IMR-90 (cell line): ENCODE measurements around the gene MAML2.

Source experiments
- CHD1 ChIP-seq: IDR thresholded peaks from 2 replicates; pipeline ENCODE4 v1.6.1; 2012; ENCODE audit warnings: low read depth, low read length, improper control_type of control experiment
- MAZ ChIP-seq: IDR thresholded peaks from 2 replicates; pipeline ENCODE4 v1.6.1; 2012; ENCODE audit warnings: low read depth, mild to moderate bottlenecking, low read length, improper control_type of control experiment, moderate library complexity, borderline replicate concordance
- MXI1 ChIP-seq: IDR thresholded peaks from 2 replicates; pipeline ENCODE4 v1.6.1; 2012; ENCODE audit warnings: low read depth, mild to moderate bottlenecking, low read length, moderate library complexity, borderline replicate concordance
- RCOR1 ChIP-seq: IDR thresholded peaks from 2 replicates; pipeline ENCODE4 v1.6.1; 2012; ENCODE audit warnings: mild to moderate bottlenecking, low read length, improper control_type of control experiment; ENCODE audit not compliant: insufficient replicate concordance
- RFX5 ChIP-seq: IDR thresholded peaks from 2 replicates; pipeline ENCODE4 v1.8.0; 2012; ENCODE audit warnings: low read depth, mild to moderate bottlenecking, low read length, moderate library complexity
- TF ChIP-seq, protein P1 (sequence below): conservative IDR thresholded peaks from 2 replicates; pipeline ENCODE4 v1.5.1; 2012; ENCODE audit warnings: mild to moderate bottlenecking, low read depth, low read length, improper control_type of control experiment

DNA sequence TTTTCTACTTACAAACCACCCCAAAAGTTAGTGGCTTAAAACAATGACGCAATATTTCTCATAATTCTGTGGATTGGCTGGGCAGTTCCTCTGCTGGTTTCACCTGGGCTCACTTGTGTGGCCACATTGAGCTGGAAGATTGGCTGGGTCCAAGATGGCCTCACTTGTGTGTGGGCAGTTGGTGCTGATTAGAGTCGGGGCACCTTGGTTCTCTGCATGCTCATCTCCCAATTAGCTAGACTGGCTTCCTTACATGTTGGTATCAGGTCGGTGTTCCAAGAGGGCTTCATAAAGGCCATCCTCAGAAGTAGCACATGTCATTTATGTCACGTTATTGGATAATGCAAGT is 12.5 kb downstream of the MAML2 start:
- TF ChIP-seq, protein P1, sequence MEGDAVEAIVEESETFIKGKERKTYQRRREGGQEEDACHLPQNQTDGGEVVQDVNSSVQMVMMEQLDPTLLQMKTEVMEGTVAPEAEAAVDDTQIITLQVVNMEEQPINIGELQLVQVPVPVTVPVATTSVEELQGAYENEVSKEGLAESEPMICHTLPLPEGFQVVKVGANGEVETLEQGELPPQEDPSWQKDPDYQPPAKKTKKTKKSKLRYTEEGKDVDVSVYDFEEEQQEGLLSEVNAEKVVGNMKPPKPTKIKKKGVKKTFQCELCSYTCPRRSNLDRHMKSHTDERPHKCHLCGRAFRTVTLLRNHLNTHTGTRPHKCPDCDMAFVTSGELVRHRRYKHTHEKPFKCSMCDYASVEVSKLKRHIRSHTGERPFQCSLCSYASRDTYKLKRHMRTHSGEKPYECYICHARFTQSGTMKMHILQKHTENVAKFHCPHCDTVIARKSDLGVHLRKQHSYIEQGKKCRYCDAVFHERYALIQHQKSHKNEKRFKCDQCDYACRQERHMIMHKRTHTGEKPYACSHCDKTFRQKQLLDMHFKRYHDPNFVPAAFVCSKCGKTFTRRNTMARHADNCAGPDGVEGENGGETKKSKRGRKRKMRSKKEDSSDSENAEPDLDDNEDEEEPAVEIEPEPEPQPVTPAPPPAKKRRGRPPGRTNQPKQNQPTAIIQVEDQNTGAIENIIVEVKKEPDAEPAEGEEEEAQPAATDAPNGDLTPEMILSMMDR, result no peak
- TF ChIP-seq MXI1, result no peak
- TF ChIP-seq CHD1, result no peak
- no peak for TF ChIP-seq MAZ
- TF ChIP-seq RCOR1, result no peak
- TF ChIP-seq RFX5, result no peak
